Calu3 (cell line): ENCODE measurements around the gene SEC23A. TPM values are rescaled to one million over a fixed set of nuclear protein-coding genes. Genes with fewer than 3 reads are reported as not detected.
"Not testable (repeated sequence)": the region's sequence is repeated elsewhere in the genome, so short reads cannot be mapped to it uniquely, and the experiment has no call there.

Experiments
- BruUV-seq: library from RNA; stranded (reverse); fragments of 400-500 nt; replicated peaks from 2 replicates; lab custom pipeline; 2021; lab: Mats Ljungman, UMichigan
- CTCF ChIA-PET: fragments of 300-600 bp; sonication (Branson Sonifier 250); formaldehyde crosslinking; loops from one replicate; lab custom pipeline; 2022; ENCODE audit warnings: antibody characterized with exemption; lab: Charles Lee
- DNase-seq: peaks from one replicate; pipeline ENCODE4 v3.0.0; 2022
- H3K27ac Mint-ChIP-seq: one replicate; pipeline ENCODE4 v1.8.0; 2022; ENCODE audit warnings: mixed read lengths; ENCODE audit not compliant: unreplicated experiment
- H3K27me3 Mint-ChIP-seq: one replicate; pipeline ENCODE4 v1.8.0; 2022; ENCODE audit warnings: mixed read lengths; ENCODE audit not compliant: unreplicated experiment
- H3K36me3 Mint-ChIP-seq: one replicate; pipeline ENCODE4 v1.8.0; 2022; ENCODE audit warnings: mild to moderate bottlenecking, moderate library complexity, mixed read lengths; ENCODE audit not compliant: insufficient read depth, unreplicated experiment
- H3K4me1 Mint-ChIP-seq: one replicate; pipeline ENCODE4 v1.8.0; 2022; ENCODE audit warnings: mild to moderate bottlenecking, low read depth, mixed read lengths; ENCODE audit not compliant: unreplicated experiment
- H3K4me3 Mint-ChIP-seq: one replicate; pipeline ENCODE4 v1.8.0; 2022; ENCODE audit warnings: mild to moderate bottlenecking, low read depth, moderate library complexity, mixed read lengths; ENCODE audit not compliant: unreplicated experiment
- H3K9me3 Mint-ChIP-seq: one replicate; pipeline ENCODE4 v1.8.0; 2022; ENCODE audit warnings: low read depth, mixed read lengths; ENCODE audit not compliant: unreplicated experiment
- CTCF ChIP-seq: fragments of 200-600 bp; IDR thresholded peaks from one replicate; pipeline ENCODE4 v1.8.0; 2022; ENCODE audit warnings: antibody characterized with exemption; ENCODE audit not compliant: unreplicated experiment
- intact Hi-C: fragments of 100-400 bp; cut with micrococcal nuclease; formaldehyde crosslinking; loops from one replicate; pipeline ENCODE4 v1.10.0; 2022; ENCODE audit not compliant: unreplicated experiment
- total RNA-seq: library from RNA; stranded (reverse); gene quantifications from 2 replicates; pipeline ENCODE4 v1.2.3, GENCODE V29; 2022

The SEC23A gene
- total RNA-seq, 1 experiment from 2014 or later, result 48.0 TPM

- no peaks in the 10 kb centered on the region for H3K27me3 Mint-ChIP-seq
- no peak for TF ChIP-seq CTCF
- H3K36me3 Mint-ChIP-seq, result peaks cover 26% of the 10 kb centered on the region
- BruUV-seq, result no TSS peak
- no peak for DNase-seq
- CTCF ChIA-PET, result no interaction called here
- H3K4me1 Mint-ChIP-seq, result no peaks in the 10 kb centered on the region
- H3K9me3 Mint-ChIP-seq, result no peaks in the 10 kb centered on the region
- H3K27ac Mint-ChIP-seq, result no peak overlapping the region
- H3K4me3 Mint-ChIP-seq, result no peak overlapping the region
- intact Hi-C loops, result no loop called here
Observed at GRCh38 chr14:39071096-39071495, 31.9 kb downstream of the SEC23A start.

- BruUV-seq, result no TSS peak
- Mint-ChIP-seq H3K4me1 (no peaks in the 10 kb centered on the region), H3K36me3 (peaks cover 32% of the 10 kb centered on the region), H3K4me3 (no peak overlapping the region), H3K27ac (no peak overlapping the region), H3K9me3 (no peaks in the 10 kb centered on the region), H3K27me3 (no peaks in the 10 kb centered on the region)
- CTCF ChIA-PET, result no interaction called here
- intact Hi-C loops, result no loop called here
- TF ChIP-seq CTCF, result no peak
- no peak for DNase-seq
Observed at GRCh38 chr14:39069923-39070322, 33.1 kb downstream of the SEC23A start.

- H3K9me3 Mint-ChIP-seq, H3K4me1 Mint-ChIP-seq, intact Hi-C loops, DNase-seq, BruUV-seq, CTCF ChIA-PET, H3K27me3 Mint-ChIP-seq, H3K27ac Mint-ChIP-seq, H3K4me3 Mint-ChIP-seq: not testable (repeated sequence)
- H3K36me3 Mint-ChIP-seq, result peaks cover 35% of the 10 kb centered on the region
Observed at GRCh38 chr14:39069169-39069805, 33.7 kb downstream of the SEC23A start.

- H3K4me3 Mint-ChIP-seq, result no peak overlapping the region
- no peaks in the 10 kb centered on the region for H3K27me3 Mint-ChIP-seq
- BruUV-seq, result no TSS peak
- no peak overlapping the region for H3K27ac Mint-ChIP-seq
- intact Hi-C loops, result no loop called here
- DNase-seq, result no peak
- peaks cover 35% of the 10 kb centered on the region for H3K36me3 Mint-ChIP-seq
- no peaks in the 10 kb centered on the region for H3K9me3 Mint-ChIP-seq
- TF ChIP-seq CTCF, result no peak
- CTCF ChIA-PET, result interaction anchor here (0.6 kb wide), 1 partner anchor 170 kb away, joined by 4 read pairs; no protein-coding TSS in a partner anchor
- H3K4me1 Mint-ChIP-seq, result no peaks in the 10 kb centered on the region
Observed at GRCh38 chr14:39060818-39061437, 42.1 kb downstream of the SEC23A start.
